Renal cortex interstitium (tissue), 11 donors: ENCODE measurements around the gene CARD10. TPM values are rescaled to one million over a fixed set of nuclear protein-coding genes. Genes with fewer than 3 reads are reported as not detected.

Experiments used
- DNase-seq, 11 donors: peaks; one replicate each; pipeline ENCODE4 v3.0.0-alpha.2; 2013; ENCODE audit warnings: low read depth in 9 of 11, low spot score in 4 of 11; ENCODE audit errors: extremely low read depth in 1 of 11
- polyA plus RNA-seq, 3 donors: library from polyadenylated mRNA; unstranded; fragments of 120-200 nt; gene quantifications; one replicate each; pipeline ENCODE4 v1.2.1, GENCODE V29; 2013; ENCODE audit not compliant: insufficient read length in 3 of 3

CARD10 gene
- polyA plus RNA-seq, 3 donors: 20.6 to 26.1 (median 23.2) TPM

- DNase-seq: no peak
Measured at GRCh38 chr22:37499027-37499707, 20.0 kb downstream of the CARD10 start.

GRCh38 chr22:37498289-37498909 lies 20.8 kb downstream of the CARD10 start:
- DNase-seq: no peak

- no peak for DNase-seq
Measured at GRCh38 chr22:37497062-37497599, 22.1 kb downstream of the CARD10 start.

- no peak for DNase-seq
Measured at GRCh38 chr22:37496651-37497050, 22.6 kb downstream of the CARD10 start.

- no peak for DNase-seq
Measured at GRCh38 chr22:37493979-37494378, 25.2 kb downstream of the CARD10 start.

GRCh38 chr22:37492428-37493344 lies 26.5 kb downstream of the CARD10 start:
- DNase-seq: no peak

GRCh38 chr22:37491559-37492427 lies 27.4 kb downstream of the CARD10 start:
- DNase-seq: no peak

GRCh38 chr22:37491106-37491505 lies 28.1 kb downstream of the CARD10 start:
- no peak for DNase-seq

GRCh38 chr22:37489983-37490382 lies 29.2 kb downstream of the CARD10 start:
- DNase-seq: no peak

- DNase-seq: no peak
Measured at GRCh38 chr22:37488337-37489135, 30.7 kb downstream of the CARD10 start.

GRCh38 chr22:37487571-37487970 lies 31.6 kb downstream of the CARD10 start:
- DNase-seq: no peak

- DNase-seq: no peak
Measured at GRCh38 chr22:37487129-37487528, 32.1 kb downstream of the CARD10 start.

GRCh38 chr22:37486224-37486845 lies 32.9 kb downstream of the CARD10 start, which contains the start of gene MFNG:
TSS of gene MFNG (minus strand) at chr22:37486384. CDS start at chr22:37486177, 207 bp downstream.
- DNase-seq: peak in 9 of 11 donors; percentile 50 to 75 (median 69)

GRCh38 chr22:37485395-37486223 lies 33.6 kb downstream of the CARD10 start:
- DNase-seq: no peak

GRCh38 chr22:37484480-37485394 lies 34.5 kb downstream of the CARD10 start:
- DNase-seq: no peak
